WTC11 (cell line): Measurements from ENCODE around the gene FCGR3A.
"Not testable (repeated sequence)": the region's sequence is repeated elsewhere in the genome, so short reads cannot be mapped to it uniquely, and the experiment has no call there.

Experiments
- CBFB ChIP-seq: sonication (generic); formaldehyde crosslinking; IDR thresholded peaks from 2 replicates; pipeline ENCODE4 v1.8.1; 2022; ENCODE audit warnings: mild to moderate bottlenecking, low read depth, missing genetic modification reagents
- CREB1 ChIP-seq: sonication (generic); formaldehyde crosslinking; IDR thresholded peaks from 2 replicates; pipeline ENCODE4 v1.8.0; 2023; ENCODE audit warnings: mild to moderate bottlenecking, missing genetic modification reagents
- CTCF ChIP-seq: fragments of 200-600 bp; IDR thresholded peaks from 2 replicates; pipeline ENCODE4 v1.8.0; 2022; ENCODE audit warnings: antibody characterized with exemption
- HMGA2 ChIP-seq: fragments of 250-450 bp; sonication (Bioruptor Pico); IDR thresholded peaks from 2 replicates; pipeline ENCODE4 v1.4.0; 2021; ENCODE audit warnings: mild to moderate bottlenecking, moderate library complexity
- MYBL2 ChIP-seq: sonication (generic); formaldehyde crosslinking; IDR thresholded peaks from 2 replicates; pipeline ENCODE4 v1.8.1; 2023; ENCODE audit warnings: mild to moderate bottlenecking, moderate library complexity, missing genetic modification reagents
- NFYB ChIP-seq: sonication (generic); formaldehyde crosslinking; conservative IDR thresholded peaks from 2 replicates; pipeline ENCODE4 v1.8.0; 2022; ENCODE audit warnings: low read depth, missing genetic modification reagents
- NR3C1 ChIP-seq: sonication (generic); formaldehyde crosslinking; conservative IDR thresholded peaks from 2 replicates; pipeline ENCODE4 v1.8.1; 2023; ENCODE audit warnings: low read depth, mild to moderate bottlenecking, missing genetic modification reagents
- TCF7 ChIP-seq: sonication (generic); formaldehyde crosslinking; IDR thresholded peaks from 2 replicates; pipeline ENCODE4 v1.8.0; 2022; ENCODE audit warnings: mild to moderate bottlenecking, low read depth, missing genetic modification reagents, moderate library complexity
- TEAD4 ChIP-seq: sonication (generic); formaldehyde crosslinking; IDR thresholded peaks from 2 replicates; pipeline ENCODE4 v1.8.0; 2022; ENCODE audit warnings: mild to moderate bottlenecking, missing genetic modification reagents
- TP53 ChIP-seq: sonication (generic); formaldehyde crosslinking; IDR thresholded peaks from 2 replicates; pipeline ENCODE4 v1.8.1; 2023; ENCODE audit warnings: mild to moderate bottlenecking, missing genetic modification reagents
- ZNF281 ChIP-seq: sonication (generic); formaldehyde crosslinking; IDR thresholded peaks from 2 replicates; pipeline ENCODE4 v1.8.0; 2023; ENCODE audit warnings: mild to moderate bottlenecking, missing genetic modification reagents
- ZNF416 ChIP-seq: fragments of 250-450 bp; sonication (Bioruptor Pico); IDR thresholded peaks from 2 replicates; pipeline ENCODE4 v1.9.0; 2021; ENCODE audit warnings: mild to moderate bottlenecking, inconsistent platforms

GRCh38 chr1:161530158-161530557 lies 19.5 kb downstream of the FCGR3A start:
- TF ChIP-seq HMGA2 (CRISPR knock-in tag); ZNF416 (CRISPR knock-in tag); TCF7 (CRISPR knock-in tag); CTCF; MYBL2; TP53 (CRISPR knock-in tag); NR3C1 (CRISPR knock-in tag); TEAD4 (CRISPR knock-in tag); ZNF281 (CRISPR knock-in tag); NFYB (CRISPR knock-in tag); CBFB (CRISPR knock-in tag); CREB1 (CRISPR knock-in tag): not testable (repeated sequence)
